Regular cardiac myocyte (primary cell): Measurements from ENCODE around the gene HNF1B. TPM values are rescaled to one million over a fixed set of nuclear protein-coding genes. Genes with fewer than 3 reads are reported as not detected.

Experiments used
- total RNA-seq: library from RNA; depleted of rRNA; stranded (reverse); fragments of >200 nt; gene quantifications from 2 replicates; pipeline ENCODE4 v1.2.3, GENCODE V29; 2014

The HNF1B gene, protein sequence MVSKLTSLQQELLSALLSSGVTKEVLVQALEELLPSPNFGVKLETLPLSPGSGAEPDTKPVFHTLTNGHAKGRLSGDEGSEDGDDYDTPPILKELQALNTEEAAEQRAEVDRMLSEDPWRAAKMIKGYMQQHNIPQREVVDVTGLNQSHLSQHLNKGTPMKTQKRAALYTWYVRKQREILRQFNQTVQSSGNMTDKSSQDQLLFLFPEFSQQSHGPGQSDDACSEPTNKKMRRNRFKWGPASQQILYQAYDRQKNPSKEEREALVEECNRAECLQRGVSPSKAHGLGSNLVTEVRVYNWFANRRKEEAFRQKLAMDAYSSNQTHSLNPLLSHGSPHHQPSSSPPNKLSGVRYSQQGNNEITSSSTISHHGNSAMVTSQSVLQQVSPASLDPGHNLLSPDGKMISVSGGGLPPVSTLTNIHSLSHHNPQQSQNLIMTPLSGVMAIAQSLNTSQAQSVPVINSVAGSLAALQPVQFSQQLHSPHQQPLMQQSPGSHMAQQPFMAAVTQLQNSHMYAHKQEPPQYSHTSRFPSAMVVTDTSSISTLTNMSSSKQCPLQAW
- total RNA-seq, result under 0.01 and 0.19 TPM in 2 replicates

GRCh38 chr17:37744961-37745800, at the start of gene HNF1B:
Gene HNF1B, minus strand, starts transcription at chr17:37745059. Its CDS starts 175 bp downstream, at chr17:37744884.

DNA sequence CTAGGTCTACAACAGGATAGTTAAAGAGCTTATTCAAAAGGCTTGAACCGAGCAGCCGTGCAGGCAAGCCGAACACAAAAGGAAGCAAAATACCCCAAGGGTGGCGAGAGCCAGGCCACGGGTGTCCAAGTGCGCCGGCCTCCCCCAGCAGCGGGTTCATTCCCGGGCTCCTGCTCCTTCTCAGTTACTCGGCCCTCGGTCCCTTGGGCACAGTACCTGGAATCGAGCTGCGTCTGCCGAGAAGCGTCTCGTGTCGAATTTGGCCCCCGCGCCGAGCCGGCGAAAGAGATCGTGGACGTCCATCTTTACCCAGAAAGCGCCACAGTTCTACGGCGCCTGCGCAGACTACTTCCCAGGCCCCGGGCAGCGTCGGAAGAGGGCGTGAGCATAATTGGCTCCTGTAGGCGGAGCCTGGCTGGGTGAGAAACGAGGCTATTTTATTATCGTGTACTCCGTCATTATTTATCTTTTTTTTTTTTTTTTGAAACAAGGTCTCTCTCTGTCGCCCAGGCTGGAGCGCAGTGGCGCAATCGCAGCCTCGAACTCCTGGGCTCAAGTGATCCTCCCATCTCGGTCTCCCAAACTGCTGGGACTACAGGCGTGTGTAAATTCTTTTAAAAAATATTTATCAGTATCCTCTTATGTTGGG, 101.6 kb downstream of the HNF1B start, which contains the start of gene DDX52:
Gene DDX52, minus strand, starts transcription at position 329 of the 649 bp plus-strand sequence. Its CDS starts 26 bp downstream, at position 303.

Other genes with a start within 250 kb of the HNF1B start
- gene SYNRG, start 135.6 kb downstream of the HNF1B start, total RNA-seq, result 10.1 and 12.1 TPM in 2 replicates
- 16.3 and 25.9 TPM in 2 replicates for gene DDX52, start 101.6 kb downstream of the HNF1B start, total RNA-seq
- not detected in 2 replicates for gene TBC1D3K, start 179.4 kb upstream of the HNF1B start, total RNA-seq
- 1.3 and 3.4 TPM in 2 replicates for gene TBC1D3L, start 244.0 kb upstream of the HNF1B start, total RNA-seq